Measurements from ENCODE around the gene SP6.

- TF ChIP-seq EP300 (IDR thresholded peaks at IDR 0.05; ENCODE audit: borderline replicate concordance in 1 of 2, low read depth in 2 of 2, low read length in 2 of 2) (no peak), CTCF (IDR thresholded peaks at IDR 0.05; ENCODE audit: control extremely low read depth in 1 of 3, insufficient read depth in 1 of 3, low read depth in 1 of 3, low read length in 3 of 3) (no peak), YY1 (IDR thresholded peaks at IDR 0.05; ENCODE audit: low read depth, low read length) (no peak), POLR2A (IDR thresholded peaks at IDR 0.05; ENCODE audit: control extremely low read depth in 1 of 2, low read depth in 2 of 2, low read length in 2 of 2) (no peak), POLR2AphosphoS5 (IDR thresholded peaks at IDR 0.05; ENCODE audit: low read depth, low read length) (no peak)
Observed at GRCh38 chr17:47807421-47807820, 43.5 kb downstream of the SP6 start.

Measured in H1 (cell line).